NCI-H526 treated with DMSO at 0.1 percent for 48 hours (cell line): ENCODE measurements around the gene HDAC9.

Experiments used
- DNase-seq: peaks from one replicate; lab custom pipeline; 2025; lab: John Stamatoyannopoulos, UW

The HDAC9 gene

GRCh38 chr7:18593602-18594279 is 98.2 kb downstream of the HDAC9 start:
- DNase-seq = no peak

GRCh38 chr7:18597754-18598153 is 102.2 kb downstream of the HDAC9 start:
- DNase-seq = no peak

- DNase-seq = no peak
These were observed 111.5 kb downstream of the HDAC9 start for GRCh38 chr7:18607025-18607424.

- peak; percentile 6 for DNase-seq
These were observed 114.9 kb downstream of the HDAC9 start for GRCh38 chr7:18610331-18610948.

GRCh38 chr7:18614841-18615240 is 119.3 kb downstream of the HDAC9 start:
- DNase-seq = no peak

- no peak for DNase-seq
These were observed 123.8 kb downstream of the HDAC9 start for GRCh38 chr7:18619311-18619710.

- DNase-seq = no peak
These were observed 127.8 kb downstream of the HDAC9 start for GRCh38 chr7:18623389-18623788.

- peak; percentile 92 for DNase-seq
These were observed 128.9 kb downstream of the HDAC9 start for GRCh38 chr7:18624459-18624858.

- no peak for DNase-seq
These were observed 130.5 kb downstream of the HDAC9 start for GRCh38 chr7:18626086-18626485.

- DNase-seq = no peak
These were observed 131.2 kb downstream of the HDAC9 start for GRCh38 chr7:18626717-18627116.

GRCh38 chr7:18637516-18637915 is 142.0 kb downstream of the HDAC9 start:
- no peak for DNase-seq

- DNase-seq = no peak
These were observed 143.3 kb downstream of the HDAC9 start for GRCh38 chr7:18638594-18639452.

GRCh38 chr7:18639711-18640110 is 144.2 kb downstream of the HDAC9 start:
- DNase-seq = no peak

- no peak for DNase-seq
These were observed 149.4 kb downstream of the HDAC9 start for GRCh38 chr7:18644981-18645380.

- no peak for DNase-seq
These were observed 152.0 kb downstream of the HDAC9 start for GRCh38 chr7:18647582-18647981.

- DNase-seq = no peak
These were observed 153.6 kb downstream of the HDAC9 start for GRCh38 chr7:18648849-18649758.

- DNase-seq = no peak
These were observed 158.0 kb downstream of the HDAC9 start for GRCh38 chr7:18653381-18654155.

GRCh38 chr7:18654709-18655108 is 159.2 kb downstream of the HDAC9 start:
- no peak for DNase-seq

- DNase-seq = no peak
These were observed 160.0 kb downstream of the HDAC9 start for GRCh38 chr7:18655506-18655905.

GRCh38 chr7:18655912-18656311 is 160.4 kb downstream of the HDAC9 start:
- no peak for DNase-seq

- DNase-seq = no peak
These were observed 160.8 kb downstream of the HDAC9 start for GRCh38 chr7:18656362-18656761.
